ENCODE measurements around the gene INTS11.

The INTS11 gene

GRCh38 chr1:1287288-1288110 lies 37.0 kb downstream of the INTS11 start:
- Histone ChIP-seq H3K27me3 (ENCODE audit: control insufficient read depth, low read length) (no peaks in the 10 kb centered on the region), H3K79me2 (ENCODE audit: control insufficient read depth, low read length) (no peaks in the 10 kb centered on the region), H3F3A (ENCODE audit: control insufficient read depth, insufficient read depth) (no peaks in the 10 kb centered on the region), H3K27ac (ENCODE audit: low read depth, low read length) (no peak overlapping the region), H3K4me1 (ENCODE audit: control insufficient read depth, low read length) (no peaks in the 10 kb centered on the region), H4K20me1 (ENCODE audit: control insufficient read depth, insufficient read depth, low read depth, low read length) (no peaks in the 10 kb centered on the region), H3K9me3 (ENCODE audit: control insufficient read depth, insufficient read depth, low read length) (no peaks in the 10 kb centered on the region; the same call in 1 of the 2 replicates), H3K4me2 (ENCODE audit: low read length) (no peak overlapping the region), H3K4me3 (ENCODE audit: low read length) (no peak overlapping the region), H3K9me2 (replicated peaks; ENCODE audit: control insufficient read depth, low read length) (no peaks in the 10 kb centered on the region), H3K36me3 (ENCODE audit: control insufficient read depth, low read length) (no peaks in the 10 kb centered on the region)
- no peak for TF ChIP-seq EZH2phosphoT487 (IDR thresholded peaks at IDR 0.05; ENCODE audit: borderline replicate concordance, low read length)
- TF ChIP-seq, protein P1, sequence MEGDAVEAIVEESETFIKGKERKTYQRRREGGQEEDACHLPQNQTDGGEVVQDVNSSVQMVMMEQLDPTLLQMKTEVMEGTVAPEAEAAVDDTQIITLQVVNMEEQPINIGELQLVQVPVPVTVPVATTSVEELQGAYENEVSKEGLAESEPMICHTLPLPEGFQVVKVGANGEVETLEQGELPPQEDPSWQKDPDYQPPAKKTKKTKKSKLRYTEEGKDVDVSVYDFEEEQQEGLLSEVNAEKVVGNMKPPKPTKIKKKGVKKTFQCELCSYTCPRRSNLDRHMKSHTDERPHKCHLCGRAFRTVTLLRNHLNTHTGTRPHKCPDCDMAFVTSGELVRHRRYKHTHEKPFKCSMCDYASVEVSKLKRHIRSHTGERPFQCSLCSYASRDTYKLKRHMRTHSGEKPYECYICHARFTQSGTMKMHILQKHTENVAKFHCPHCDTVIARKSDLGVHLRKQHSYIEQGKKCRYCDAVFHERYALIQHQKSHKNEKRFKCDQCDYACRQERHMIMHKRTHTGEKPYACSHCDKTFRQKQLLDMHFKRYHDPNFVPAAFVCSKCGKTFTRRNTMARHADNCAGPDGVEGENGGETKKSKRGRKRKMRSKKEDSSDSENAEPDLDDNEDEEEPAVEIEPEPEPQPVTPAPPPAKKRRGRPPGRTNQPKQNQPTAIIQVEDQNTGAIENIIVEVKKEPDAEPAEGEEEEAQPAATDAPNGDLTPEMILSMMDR (IDR thresholded peaks at IDR 0.05; ENCODE audit: low read depth, low read length, poor library complexity, severe bottlenecking) = no peak

DNA sequence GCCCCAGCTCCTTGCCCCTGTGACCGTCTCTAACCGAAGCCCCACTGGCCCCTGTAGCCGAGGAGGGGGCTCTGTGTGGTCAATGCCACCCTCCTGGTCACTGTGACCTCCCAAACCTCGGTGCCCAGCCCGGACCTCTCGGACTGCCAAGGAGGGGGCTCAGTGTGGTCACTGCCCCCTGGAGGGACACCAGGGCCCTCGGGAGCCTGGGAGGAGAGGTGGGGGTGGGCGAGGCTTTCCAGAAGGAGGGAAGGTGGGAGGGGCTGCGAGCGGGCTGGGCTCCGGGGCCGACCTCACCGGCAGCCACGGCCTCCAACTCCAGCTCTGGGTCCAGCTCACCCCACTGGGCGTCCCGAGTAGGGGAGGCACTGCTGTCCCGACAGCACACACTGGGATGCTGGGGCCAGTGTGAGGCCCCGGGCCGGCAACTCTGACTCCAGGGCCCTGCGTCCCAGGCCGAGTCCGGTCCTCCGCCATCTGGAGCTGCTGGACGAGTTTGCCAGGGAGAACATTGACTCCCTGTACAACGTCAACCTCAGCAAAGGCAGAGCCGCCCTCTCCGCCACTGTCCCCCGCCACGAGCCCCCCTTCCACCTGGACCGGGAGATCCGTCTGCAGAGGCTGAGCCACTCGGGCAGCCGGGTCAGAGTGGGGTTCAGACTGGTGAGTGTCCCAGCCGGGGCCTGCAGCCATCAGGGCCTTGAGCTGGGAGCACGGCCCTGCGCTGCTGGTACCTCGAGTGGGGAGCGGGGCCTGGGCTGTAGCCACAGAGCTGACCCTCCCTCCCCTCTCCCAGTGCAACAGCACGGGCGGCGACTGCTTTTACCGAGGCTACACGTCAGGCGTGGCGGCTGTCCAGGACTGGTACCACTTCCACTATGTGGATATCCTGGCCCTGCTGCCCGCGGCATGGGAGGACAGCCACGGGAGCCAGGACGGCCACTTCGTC lies 37.9 kb downstream of the INTS11 start:
- Histone ChIP-seq H3K27me3 (ENCODE audit: control insufficient read depth, low read length) (no peaks in the 10 kb centered on the region), H3K4me1 (ENCODE audit: control insufficient read depth, low read length) (no peaks in the 10 kb centered on the region), H3K4me2 (ENCODE audit: low read length) (no peak overlapping the region), H3K36me3 (ENCODE audit: control insufficient read depth, low read length) (no peaks in the 10 kb centered on the region), H3K27ac (ENCODE audit: low read depth, low read length) (no peak overlapping the region), H3K9me3 (ENCODE audit: control insufficient read depth, insufficient read depth, low read length) (no peaks in the 10 kb centered on the region; the same call in 1 of the 2 replicates), H4K20me1 (ENCODE audit: control insufficient read depth, insufficient read depth, low read depth, low read length) (no peaks in the 10 kb centered on the region), H3K79me2 (ENCODE audit: control insufficient read depth, low read length) (no peaks in the 10 kb centered on the region), H3K9me2 (replicated peaks; ENCODE audit: control insufficient read depth, low read length) (no peaks in the 10 kb centered on the region), H3K4me3 (ENCODE audit: low read length) (no peak overlapping the region), H3F3A (ENCODE audit: control insufficient read depth, insufficient read depth) (no peaks in the 10 kb centered on the region)
- TF ChIP-seq EZH2phosphoT487 (IDR thresholded peaks at IDR 0.05; ENCODE audit: borderline replicate concordance, low read length) = no peak
- TF ChIP-seq, protein P1 (IDR thresholded peaks at IDR 0.05; ENCODE audit: low read depth, low read length, poor library complexity, severe bottlenecking) = no peak

- Histone ChIP-seq H3K27me3 (ENCODE audit: control insufficient read depth, low read length) (no peaks in the 10 kb centered on the region), H3K9me2 (replicated peaks; ENCODE audit: control insufficient read depth, low read length) (no peaks in the 10 kb centered on the region), H3K79me2 (ENCODE audit: control insufficient read depth, low read length) (no peaks in the 10 kb centered on the region), H4K20me1 (ENCODE audit: control insufficient read depth, insufficient read depth, low read depth, low read length) (no peaks in the 10 kb centered on the region), H3F3A (ENCODE audit: control insufficient read depth, insufficient read depth) (no peaks in the 10 kb centered on the region), H3K4me1 (ENCODE audit: control insufficient read depth, low read length) (no peaks in the 10 kb centered on the region), H3K4me3 (ENCODE audit: low read length) (no peak overlapping the region), H3K4me2 (ENCODE audit: low read length) (no peak overlapping the region), H3K9me3 (ENCODE audit: control insufficient read depth, insufficient read depth, low read length) (no peaks in the 10 kb centered on the region; the same call in 1 of the 2 replicates), H3K27ac (ENCODE audit: low read depth, low read length) (no peak overlapping the region), H3K36me3 (ENCODE audit: control insufficient read depth, low read length) (no peaks in the 10 kb centered on the region)
- TF ChIP-seq, protein P1 (IDR thresholded peaks at IDR 0.05; ENCODE audit: low read depth, low read length, poor library complexity, severe bottlenecking) = no peak
- no peak for TF ChIP-seq EZH2phosphoT487 (IDR thresholded peaks at IDR 0.05; ENCODE audit: borderline replicate concordance, low read length)
These were observed 38.7 kb downstream of the INTS11 start for GRCh38 chr1:1285611-1286311.
